ENCODE measurements around the gene PDE6G.

PDE6G gene

GRCh38 chr17:81687770-81688541 is 31.6 kb upstream of the PDE6G start:
- DNase-seq: no peak

GRCh38 chr17:81686614-81687013 is 30.3 kb upstream of the PDE6G start:
- no peak for DNase-seq

GRCh38 chr17:81685108-81685507 is 28.8 kb upstream of the PDE6G start:
- peak in 2 of 5 experiments; percentile 34 to 45 for DNase-seq

- DNase-seq: no peak
These were observed 28.1 kb upstream of the PDE6G start for GRCh38 chr17:81684442-81684911.

- DNase-seq: peak; percentile 92 to 99 (median 96)
These were observed 27.5 kb upstream of the PDE6G start, which contains the start of the genes ARL16 and HGS for GRCh38 chr17:81683584-81684441. TSS of gene ARL16 (minus strand) at chr17:81683797. CDS start at chr17:81683753, 44 bp downstream. TSS of gene HGS (plus strand) at chr17:81684011. CDS start at chr17:81684067, 56 bp downstream.

GRCh38 chr17:81683208-81683583 is 26.9 kb upstream of the PDE6G start:
- no peak for DNase-seq

GRCh38 chr17:81682565-81683207 is 26.3 kb upstream of the PDE6G start:
- DNase-seq: no peak

GRCh38 chr17:81681672-81682071 is 25.3 kb upstream of the PDE6G start:
- no peak for DNase-seq

- DNase-seq: no peak
These were observed 23.8 kb upstream of the PDE6G start for GRCh38 chr17:81680150-81680549.

- no peak for DNase-seq
These were observed 20.6 kb upstream of the PDE6G start for GRCh38 chr17:81676906-81677305.

GRCh38 chr17:81675515-81676221 is 19.3 kb upstream of the PDE6G start:
- DNase-seq: peak in 2 of 5 experiments; percentile 10 to 29

GRCh38 chr17:81673561-81674258 is 17.4 kb upstream of the PDE6G start:
- no peak for DNase-seq

- no peak for DNase-seq
These were observed 16.6 kb upstream of the PDE6G start for GRCh38 chr17:81672954-81673353.

GRCh38 chr17:81672504-81672903 is 16.2 kb upstream of the PDE6G start:
- no peak for DNase-seq

- DNase-seq: peak in 1 of 5 experiments; percentile 32
These were observed 11.4 kb upstream of the PDE6G start for GRCh38 chr17:81667754-81668153.

- peak; percentile 83 to 97 (median 89) for DNase-seq
These were observed 10.2 kb upstream of the PDE6G start, which contains the start of the genes CCDC137 and OXLD1 for GRCh38 chr17:81666342-81667191. TSS of gene CCDC137 (plus strand) at chr17:81666737. CDS start at chr17:81666767, 30 bp downstream. TSS of gene OXLD1 (minus strand) at chr17:81666605. CDS start at chr17:81666577, 28 bp downstream.

- DNase-seq: peak in 2 of 5 experiments; percentile 21 to 51
These were observed 9.7 kb upstream of the PDE6G start for GRCh38 chr17:81666092-81666341.

- DNase-seq: peak in 4 of 5 experiments; percentile 9 to 78 (median 34)
These were observed 9.1 kb upstream of the PDE6G start for GRCh38 chr17:81665205-81666091.

GRCh38 chr17:81664051-81664470 is 7.7 kb upstream of the PDE6G start:
- peak in 1 of 5 experiments; percentile 20 for DNase-seq

Data from T-helper 2 cell (primary cell).